ENCODE data around the gene ASIC4. TPM values are rescaled to one million over a fixed set of nuclear protein-coding genes. Genes with fewer than 3 reads are reported as not detected.

The ASIC4 gene
- total RNA-seq, 1 donor: not detected

DNA sequence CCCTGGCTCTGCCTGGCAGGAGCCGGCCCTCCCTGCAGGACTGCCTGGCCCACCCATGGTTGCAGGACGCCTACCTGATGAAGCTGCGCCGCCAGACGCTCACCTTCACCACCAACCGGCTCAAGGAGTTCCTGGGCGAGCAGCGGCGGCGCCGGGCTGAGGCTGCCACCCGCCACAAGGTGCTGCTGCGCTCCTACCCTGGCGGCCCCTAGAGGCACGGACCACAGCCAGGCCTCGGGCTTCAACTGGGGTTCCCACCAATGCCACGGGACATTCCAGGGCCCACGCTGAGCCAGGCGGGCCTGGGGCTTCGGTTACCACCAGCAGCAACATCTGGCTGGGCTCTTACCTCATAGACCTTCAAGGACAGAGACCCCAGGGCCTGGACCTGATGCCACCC, 21.7 kb upstream of the ASIC4 start:
- H3K4me3 ChIP-seq (ENCODE audit: low read depth, low read length): no peak overlapping the region
- no peak for DNase-seq (ENCODE audit: low read depth)
- TF ChIP-seq, protein P1, sequence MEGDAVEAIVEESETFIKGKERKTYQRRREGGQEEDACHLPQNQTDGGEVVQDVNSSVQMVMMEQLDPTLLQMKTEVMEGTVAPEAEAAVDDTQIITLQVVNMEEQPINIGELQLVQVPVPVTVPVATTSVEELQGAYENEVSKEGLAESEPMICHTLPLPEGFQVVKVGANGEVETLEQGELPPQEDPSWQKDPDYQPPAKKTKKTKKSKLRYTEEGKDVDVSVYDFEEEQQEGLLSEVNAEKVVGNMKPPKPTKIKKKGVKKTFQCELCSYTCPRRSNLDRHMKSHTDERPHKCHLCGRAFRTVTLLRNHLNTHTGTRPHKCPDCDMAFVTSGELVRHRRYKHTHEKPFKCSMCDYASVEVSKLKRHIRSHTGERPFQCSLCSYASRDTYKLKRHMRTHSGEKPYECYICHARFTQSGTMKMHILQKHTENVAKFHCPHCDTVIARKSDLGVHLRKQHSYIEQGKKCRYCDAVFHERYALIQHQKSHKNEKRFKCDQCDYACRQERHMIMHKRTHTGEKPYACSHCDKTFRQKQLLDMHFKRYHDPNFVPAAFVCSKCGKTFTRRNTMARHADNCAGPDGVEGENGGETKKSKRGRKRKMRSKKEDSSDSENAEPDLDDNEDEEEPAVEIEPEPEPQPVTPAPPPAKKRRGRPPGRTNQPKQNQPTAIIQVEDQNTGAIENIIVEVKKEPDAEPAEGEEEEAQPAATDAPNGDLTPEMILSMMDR (IDR thresholded peaks at IDR 0.05; ENCODE audit: insufficient read depth, low read depth, low read length): no peak

DNA sequence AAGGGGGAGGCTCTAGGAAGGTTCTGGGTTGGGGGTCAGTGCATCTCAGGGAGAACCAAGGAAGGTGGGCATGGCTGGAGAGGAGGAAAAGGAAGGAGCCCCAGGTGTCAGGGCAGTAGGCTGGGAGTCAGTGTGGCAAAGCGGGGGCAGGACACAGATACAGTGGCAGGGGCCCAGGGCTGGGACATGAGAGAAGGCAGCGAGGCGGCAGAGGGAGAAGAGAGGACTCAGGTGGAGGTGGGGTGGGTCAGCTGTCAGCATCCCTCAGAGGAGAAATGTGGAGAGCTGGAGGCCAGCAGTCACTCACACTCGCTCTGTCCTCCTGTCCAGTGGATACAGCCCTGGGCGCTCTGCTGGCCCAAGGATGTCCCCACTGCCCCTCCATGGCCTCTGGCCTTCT, 21.2 kb upstream of the ASIC4 start:
- DNase-seq (ENCODE audit: low read depth): no peak
- TF ChIP-seq, protein P1 (IDR thresholded peaks at IDR 0.05; ENCODE audit: insufficient read depth, low read depth, low read length): no peak
- H3K4me3 ChIP-seq (ENCODE audit: low read depth, low read length): no peak overlapping the region

DNA sequence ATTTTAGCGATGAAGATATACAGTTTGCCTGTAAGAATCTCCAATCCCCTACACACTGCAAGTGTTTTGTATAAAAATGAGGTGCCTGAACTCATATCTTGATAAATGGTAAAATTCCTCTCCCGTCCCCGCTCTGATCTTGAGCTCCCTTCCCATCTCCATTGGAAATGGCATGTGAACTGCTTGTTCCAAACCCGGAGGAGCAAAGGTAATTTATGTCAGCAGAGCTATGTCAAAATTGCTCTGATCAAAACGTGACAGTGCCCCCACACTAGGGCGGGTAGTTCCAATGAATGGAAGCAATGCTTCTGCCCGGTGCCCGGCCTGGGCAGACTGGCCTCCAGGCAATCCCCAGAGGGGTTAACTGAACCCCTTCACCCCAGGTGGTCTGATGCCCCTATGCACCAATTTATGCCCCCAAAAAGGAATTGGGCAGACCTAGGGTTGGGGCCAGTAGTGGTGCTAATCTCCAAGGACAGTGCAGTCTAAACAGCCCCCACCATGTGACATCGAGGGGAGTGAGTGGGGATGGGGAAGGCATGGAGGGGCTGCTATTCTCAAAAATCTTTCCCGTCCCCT, 19.2 kb upstream of the ASIC4 start:
- no peak for DNase-seq (ENCODE audit: low read depth)
- TF ChIP-seq, protein P1 (IDR thresholded peaks at IDR 0.05; ENCODE audit: insufficient read depth, low read depth, low read length): no peak
- no peak overlapping the region for H3K4me3 ChIP-seq (ENCODE audit: low read depth, low read length)

DNA sequence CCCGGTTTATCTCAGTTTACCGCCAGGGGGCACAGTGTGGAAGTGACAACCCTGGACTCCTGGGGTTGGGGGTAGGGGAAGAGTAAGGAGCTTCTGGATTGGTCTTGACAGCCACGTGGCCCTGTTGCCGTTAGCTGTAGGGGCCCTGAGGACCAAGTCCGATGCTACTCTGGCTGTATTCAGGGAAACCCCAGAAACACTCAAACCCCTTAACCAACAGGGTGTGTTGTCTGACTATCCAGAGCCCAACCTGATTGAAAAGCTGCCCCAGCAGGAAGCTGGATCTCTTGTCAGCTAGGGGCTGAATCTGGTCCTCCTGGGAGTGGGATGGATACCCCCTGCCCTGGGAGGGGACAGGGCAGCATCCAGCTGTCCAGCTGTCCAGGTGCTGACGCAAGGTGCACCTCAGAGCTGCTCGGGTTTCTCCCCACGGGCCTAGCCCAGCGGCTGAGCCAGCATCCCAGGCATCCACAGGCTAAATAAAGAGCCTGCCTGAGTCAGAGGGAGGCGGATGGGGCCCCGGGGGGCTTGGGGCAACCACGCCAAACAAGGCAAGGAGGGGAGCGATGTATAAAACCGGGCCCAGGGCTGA, 18.7 kb upstream of the ASIC4 start:
- H3K4me3 ChIP-seq (ENCODE audit: low read depth, low read length): no peak overlapping the region
- TF ChIP-seq, protein P1 (IDR thresholded peaks at IDR 0.05; ENCODE audit: insufficient read depth, low read depth, low read length): peak; percentile 74
- peak; percentile 83 for DNase-seq (ENCODE audit: low read depth)

DNA sequence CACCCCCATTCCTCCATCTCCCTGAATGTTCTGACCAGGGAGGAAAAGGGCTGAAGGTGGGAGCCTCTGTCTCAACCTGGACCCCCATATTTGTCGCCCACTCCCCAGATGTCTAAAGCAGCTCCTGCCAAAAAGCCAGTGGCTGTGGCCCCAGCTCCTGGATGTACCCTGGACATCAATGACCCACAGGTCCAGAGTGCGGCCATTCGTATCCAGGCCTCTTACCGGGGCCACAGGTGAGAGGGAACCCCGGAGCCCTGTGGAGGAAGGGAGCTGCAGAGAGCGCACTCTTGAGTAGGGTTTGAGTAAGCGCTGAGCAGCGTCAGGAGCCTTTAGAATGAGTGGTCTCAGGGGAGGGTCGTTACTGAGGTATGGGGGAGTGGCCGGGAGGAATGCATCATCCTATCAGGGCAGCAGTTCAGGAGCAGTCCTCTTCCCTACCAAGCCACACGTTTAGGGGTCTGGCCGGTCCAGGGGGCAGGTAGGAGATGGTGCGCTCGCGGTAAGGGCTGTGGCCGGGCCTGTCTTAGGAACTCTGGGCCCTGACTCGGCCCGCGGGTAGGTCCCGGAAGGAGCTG, 17.9 kb upstream of the ASIC4 start:
- TF ChIP-seq, protein P1 (IDR thresholded peaks at IDR 0.05; ENCODE audit: insufficient read depth, low read depth, low read length): no peak
- no peak for DNase-seq (ENCODE audit: low read depth)
- H3K4me3 ChIP-seq (ENCODE audit: low read depth, low read length): no peak overlapping the region

DNA sequence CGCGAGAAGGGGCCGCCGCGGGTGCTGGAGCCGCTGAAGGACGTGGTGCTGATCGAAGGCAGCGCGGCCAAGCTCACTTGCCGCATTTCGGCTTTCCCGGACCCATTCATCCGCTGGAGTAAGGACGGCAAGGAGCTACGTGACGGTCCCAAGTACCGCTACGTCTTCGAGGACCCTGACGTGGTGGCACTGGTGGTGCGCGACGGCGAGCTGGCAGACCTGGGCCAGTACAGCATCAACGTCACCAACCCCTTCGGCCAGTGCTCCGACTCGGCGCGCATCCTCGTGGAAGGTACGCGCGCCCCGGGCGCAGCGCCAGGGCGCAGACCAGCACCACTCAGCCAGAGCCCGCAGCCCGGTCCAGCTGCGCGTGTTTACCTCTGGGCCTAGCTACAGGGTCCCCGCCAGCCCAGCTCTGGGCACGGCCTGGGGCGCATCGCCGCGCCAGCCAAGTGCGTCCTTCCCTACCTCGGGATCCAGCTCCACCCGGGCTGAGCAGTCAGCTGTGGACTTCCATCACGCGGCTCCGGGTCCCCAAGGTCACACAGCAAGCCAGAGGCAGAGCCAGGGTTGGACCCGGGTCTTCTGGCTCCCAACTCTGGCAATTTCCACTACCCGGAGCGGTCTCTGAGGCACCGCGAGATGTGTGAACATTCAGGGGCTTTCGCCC, 17.3 kb upstream of the ASIC4 start:
- DNase-seq (ENCODE audit: low read depth): no peak
- TF ChIP-seq, protein P1 (IDR thresholded peaks at IDR 0.05; ENCODE audit: insufficient read depth, low read depth, low read length): no peak
- H3K4me3 ChIP-seq (ENCODE audit: low read depth, low read length): no peak overlapping the region
